GM21723 (cell line): Measurements from ENCODE around the gene AGTR2.
A peak's percentile ranks its signal among the peaks of the same experiment; 100 is the strongest.
"Not testable (repeated sequence)": the region's sequence is repeated elsewhere in the genome, so short reads cannot be mapped to it uniquely, and the experiment has no call there.

ENCODE experiments used
- ATAC-seq: cut with Tn5 transposase; IDR thresholded peaks from one replicate; pipeline ENCODE4 v1.9.1; 2021; ENCODE audit warnings: mild to moderate bottlenecking, moderate library complexity; ENCODE audit not compliant: unreplicated experiment

AGTR2 gene

GRCh38 chrX:116170511-116170910 lies at the start of gene AGTR2:
Gene AGTR2, plus strand, starts transcription at chrX:116170744. Its CDS starts 1,537 bp downstream, at chrX:116172281.
- no peak for ATAC-seq

- ATAC-seq, result no peak
These were observed 35.3 kb upstream of the AGTR2 start for GRCh38 chrX:116135277-116135676.

GRCh38 chrX:116141270-116141669 lies 29.3 kb upstream of the AGTR2 start:
- not testable (repeated sequence) for ATAC-seq

GRCh38 chrX:116142976-116143375 lies 27.6 kb upstream of the AGTR2 start:
- no peak for ATAC-seq

- ATAC-seq, result no peak
These were observed 2.4 kb downstream of the AGTR2 start for GRCh38 chrX:116172976-116173375.

GRCh38 chrX:116181300-116181699 lies 10.8 kb downstream of the AGTR2 start:
- no peak for ATAC-seq

- no peak for ATAC-seq
These were observed 14.6 kb downstream of the AGTR2 start for GRCh38 chrX:116185163-116185562.

GRCh38 chrX:116194649-116195048 lies 24.1 kb downstream of the AGTR2 start:
- ATAC-seq, result no peak

GRCh38 chrX:116198235-116198634 lies 27.7 kb downstream of the AGTR2 start:
- no peak for ATAC-seq

- no peak for ATAC-seq
These were observed 28.3 kb downstream of the AGTR2 start for GRCh38 chrX:116198810-116199209.

GRCh38 chrX:116204932-116205331 lies 34.4 kb downstream of the AGTR2 start:
- peak; percentile 61 for ATAC-seq

- no peak for ATAC-seq
These were observed 42.7 kb downstream of the AGTR2 start for GRCh38 chrX:116213262-116213661.

- not testable (repeated sequence) for ATAC-seq
These were observed 46.5 kb downstream of the AGTR2 start for GRCh38 chrX:116217080-116217479.
